Measurements from ENCODE around the gene ANXA4.
"Not testable (repeated sequence)": the region's sequence is repeated elsewhere in the genome, so short reads cannot be mapped to it uniquely, and the experiment has no call there.

Gene ANXA4

DNA sequence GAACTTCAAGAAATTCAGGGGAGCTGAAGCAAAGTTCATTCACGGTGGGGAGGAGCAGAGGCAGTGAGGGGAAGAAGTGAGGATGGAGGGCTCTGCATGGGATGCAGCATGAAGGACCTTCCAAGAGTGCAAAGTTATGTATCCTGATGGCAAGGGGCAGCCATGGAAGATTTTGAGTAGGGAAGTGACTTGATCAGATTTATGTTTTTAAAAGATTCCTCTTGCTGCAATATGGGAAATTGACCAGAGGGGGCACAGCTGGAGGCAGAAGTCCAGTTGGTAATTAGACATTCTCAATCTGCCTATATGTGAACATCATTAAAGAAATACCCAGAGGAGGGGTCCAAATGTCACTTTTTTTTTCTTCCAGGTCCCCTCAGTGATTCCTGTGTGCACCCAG, 21.5 kb upstream of the ANXA4 start:
- DNase-seq (ENCODE audit: low read depth in 2 of 2): no peak

DNA sequence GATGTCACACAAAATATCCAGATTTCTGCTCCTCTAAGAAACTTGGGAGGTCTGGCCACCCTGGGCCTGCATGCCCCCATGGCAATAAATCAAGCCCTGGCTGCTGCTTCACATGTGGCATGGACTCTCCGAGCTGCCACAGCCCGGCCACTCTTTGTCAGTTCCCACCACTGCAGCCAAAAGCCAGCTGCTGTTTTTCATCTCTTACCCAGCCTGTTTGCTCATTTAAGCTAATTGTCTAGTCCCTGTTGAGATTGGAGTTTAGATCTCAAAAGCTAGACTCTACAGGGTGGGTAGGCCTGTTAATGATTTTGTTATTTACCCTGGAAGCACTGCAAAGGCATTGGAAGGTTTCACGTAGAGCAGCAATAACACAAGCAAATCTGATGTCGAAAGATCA, 20.9 kb upstream of the ANXA4 start:
- DNase-seq (ENCODE audit: low read depth in 2 of 2): no peak

- DNase-seq (ENCODE audit: low read depth in 2 of 2): no peak
Observed at GRCh38 chr2:69723791-69724190, 18.1 kb upstream of the ANXA4 start.

- DNase-seq (ENCODE audit: low read depth in 2 of 2): peak; percentile 60 to 85
Observed at GRCh38 chr2:69724540-69725159, 17.3 kb upstream of the ANXA4 start.

GRCh38 chr2:69725706-69726360, 16.1 kb upstream of the ANXA4 start:
- no peak for DNase-seq (ENCODE audit: low read depth in 2 of 2)

GRCh38 chr2:69729266-69729665, 12.7 kb upstream of the ANXA4 start:
- DNase-seq (ENCODE audit: low read depth in 2 of 2): no peak

DNA sequence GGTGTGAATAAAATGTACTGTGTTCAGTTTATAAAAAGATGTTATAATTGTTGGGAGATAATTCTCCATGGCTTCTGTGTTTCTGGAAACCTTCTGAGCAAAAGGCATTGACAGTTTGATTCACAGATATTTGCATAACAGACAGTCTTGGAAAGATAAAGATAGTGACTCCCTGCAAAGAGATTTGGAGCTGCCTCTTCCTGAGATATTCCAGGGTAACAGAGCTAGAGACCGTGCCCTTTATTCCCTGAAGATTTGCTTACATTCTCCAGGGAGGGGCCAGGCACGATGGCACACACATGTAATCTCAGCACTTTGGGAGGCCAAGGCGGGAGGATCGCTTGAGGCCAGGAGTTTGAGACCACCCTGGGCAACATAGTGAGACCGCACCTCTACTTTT, 12.2 kb upstream of the ANXA4 start:
- DNase-seq (ENCODE audit: low read depth in 2 of 2): no peak

DNA sequence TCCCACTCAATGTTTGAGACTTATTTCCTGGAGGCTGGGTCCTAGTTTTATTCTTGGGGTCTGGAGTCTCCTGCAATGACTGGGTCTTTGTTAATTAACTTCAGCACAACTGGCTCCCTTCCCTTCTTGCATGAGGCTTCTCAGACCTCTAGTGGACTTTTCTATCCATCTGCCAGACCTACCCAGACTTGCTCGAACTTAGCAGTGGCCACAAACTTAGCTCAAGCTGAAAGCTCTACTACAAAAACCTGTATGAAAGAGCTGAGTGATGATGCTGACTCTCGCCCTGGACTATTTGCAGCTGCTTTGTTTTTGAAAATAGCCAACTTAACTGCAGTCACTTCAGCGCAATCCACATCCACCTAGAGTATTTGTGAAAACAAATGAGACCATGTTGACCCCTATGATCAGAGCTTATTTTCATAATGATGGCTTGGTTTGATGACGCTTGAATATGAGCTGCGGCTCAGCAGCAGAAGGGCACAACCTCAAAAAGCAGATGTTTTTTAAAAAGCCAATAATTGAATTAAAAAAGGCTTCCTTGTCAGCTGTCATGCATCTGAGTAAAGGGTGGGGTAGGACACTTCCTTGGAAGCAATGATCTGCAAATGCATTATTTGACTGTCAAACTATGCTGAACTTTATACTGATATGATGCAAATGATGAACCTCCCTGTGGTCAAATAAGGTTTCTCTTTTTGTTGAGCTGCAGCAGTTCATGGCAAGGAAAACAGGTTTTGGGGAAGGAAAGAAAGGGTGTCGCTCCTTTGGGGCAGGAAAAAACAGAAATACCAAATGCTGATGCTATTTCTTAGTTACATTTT, 10.6 kb upstream of the ANXA4 start:
- DNase-seq (ENCODE audit: low read depth in 2 of 2): no peak

- no peak for DNase-seq (ENCODE audit: low read depth in 2 of 2)
Observed at GRCh38 chr2:69733342-69734034, 8.4 kb upstream of the ANXA4 start.

DNA sequence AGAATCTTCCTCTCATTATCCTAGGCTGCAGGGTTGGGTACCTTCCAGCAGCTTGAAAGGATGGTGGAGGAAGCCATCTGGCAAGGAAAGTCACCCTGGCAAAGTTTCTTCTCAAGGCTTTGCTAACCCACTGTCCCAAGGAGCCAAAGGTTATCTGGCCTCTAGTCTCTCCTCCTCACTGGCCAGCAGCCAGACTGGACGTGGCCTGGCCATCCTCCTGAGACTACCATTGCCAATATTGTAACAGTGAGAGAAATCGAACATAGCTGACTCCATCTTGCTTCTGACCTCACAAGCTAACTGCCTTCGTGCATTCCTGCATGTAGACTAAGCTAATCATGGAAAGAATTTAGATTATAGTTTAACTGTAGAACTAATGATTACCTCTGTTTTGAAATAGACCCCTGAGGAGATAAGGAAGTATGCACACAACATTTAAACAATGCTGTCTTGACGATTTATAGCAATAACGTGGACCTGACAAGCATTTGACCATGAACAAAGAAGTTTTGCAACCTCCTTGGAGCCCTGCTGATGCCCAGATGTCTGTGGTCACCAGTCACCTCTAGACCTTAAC, 7.8 kb upstream of the ANXA4 start:
- no peak for DNase-seq (ENCODE audit: low read depth in 2 of 2)

DNA sequence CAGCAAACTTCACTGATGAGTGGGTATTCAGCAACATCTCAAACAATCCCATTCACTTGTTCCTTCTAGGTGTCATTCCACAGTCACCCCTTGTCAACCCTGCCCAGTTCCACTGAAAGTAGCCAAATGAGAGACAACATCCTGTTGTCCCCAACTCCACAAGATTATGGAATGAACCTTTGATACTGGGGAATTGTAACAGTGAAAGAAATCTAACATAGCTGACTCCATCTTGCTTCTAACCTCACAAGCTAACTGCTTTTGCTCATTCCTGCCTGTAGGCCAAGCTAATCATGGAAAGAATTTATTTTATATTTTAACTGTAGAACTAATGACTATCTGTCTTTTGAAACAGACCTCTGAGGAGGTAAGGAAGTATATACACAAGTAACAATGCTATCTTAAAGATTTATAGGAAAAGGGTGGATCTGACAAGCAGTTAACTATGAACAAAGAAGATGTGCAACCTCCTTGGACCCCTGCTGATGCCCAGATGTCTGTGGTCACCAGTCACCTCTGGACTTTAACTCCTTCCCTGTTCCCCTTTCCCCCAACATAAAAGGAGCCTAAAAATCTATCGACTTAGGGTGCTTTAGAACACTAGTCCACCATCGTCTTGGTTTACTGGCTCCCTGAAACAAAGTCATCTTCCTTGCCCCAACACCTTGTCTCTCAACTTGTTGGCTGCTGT, 6.9 kb upstream of the ANXA4 start:
- DNase-seq (ENCODE audit: low read depth in 2 of 2): no peak

DNA sequence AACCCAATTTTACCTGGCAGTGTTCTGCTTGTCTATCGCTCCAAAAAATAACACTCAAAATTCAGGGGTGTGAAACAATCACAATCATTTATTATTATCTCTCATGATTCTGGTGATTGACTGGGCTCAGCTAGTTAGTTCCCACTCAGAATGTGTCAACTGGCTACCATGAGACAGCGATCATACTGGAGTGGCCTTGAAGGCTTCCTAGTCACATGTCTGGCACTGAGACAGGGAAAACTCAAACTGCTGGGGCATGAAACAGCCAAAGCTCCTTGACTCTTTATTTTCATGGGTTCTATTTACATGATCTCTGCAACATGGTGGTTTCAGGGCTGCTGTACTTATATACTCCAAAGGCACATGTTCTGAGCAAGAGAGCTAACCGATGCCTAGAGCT, 6.2 kb upstream of the ANXA4 start:
- no peak for DNase-seq (ENCODE audit: low read depth in 2 of 2)

GRCh38 chr2:69738149-69738548, 3.8 kb upstream of the ANXA4 start:
- not testable (repeated sequence) for DNase-seq (ENCODE audit: low read depth in 2 of 2)

GRCh38 chr2:69740502-69740951, 1.4 kb upstream of the ANXA4 start:
- no peak for DNase-seq (ENCODE audit: low read depth in 2 of 2)

DNA sequence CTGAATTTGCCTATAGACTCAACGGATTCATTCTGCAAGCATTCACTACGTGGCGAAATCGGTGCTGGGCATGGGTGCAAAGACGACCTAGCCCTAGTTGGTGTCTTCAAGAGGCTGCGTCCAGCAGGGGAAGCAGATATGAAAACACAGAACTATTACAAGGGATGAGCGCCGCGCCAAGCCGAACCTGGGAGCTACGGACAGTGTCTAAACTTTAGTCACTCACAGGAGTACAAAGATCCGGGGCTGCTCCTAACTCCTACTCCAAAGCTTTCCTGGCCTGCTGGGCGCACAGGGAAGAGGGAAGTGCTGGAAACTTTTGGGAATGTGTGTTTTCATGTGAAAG, 732 bp upstream of the ANXA4 start:
- no peak for DNase-seq (ENCODE audit: low read depth in 2 of 2)

DNA sequence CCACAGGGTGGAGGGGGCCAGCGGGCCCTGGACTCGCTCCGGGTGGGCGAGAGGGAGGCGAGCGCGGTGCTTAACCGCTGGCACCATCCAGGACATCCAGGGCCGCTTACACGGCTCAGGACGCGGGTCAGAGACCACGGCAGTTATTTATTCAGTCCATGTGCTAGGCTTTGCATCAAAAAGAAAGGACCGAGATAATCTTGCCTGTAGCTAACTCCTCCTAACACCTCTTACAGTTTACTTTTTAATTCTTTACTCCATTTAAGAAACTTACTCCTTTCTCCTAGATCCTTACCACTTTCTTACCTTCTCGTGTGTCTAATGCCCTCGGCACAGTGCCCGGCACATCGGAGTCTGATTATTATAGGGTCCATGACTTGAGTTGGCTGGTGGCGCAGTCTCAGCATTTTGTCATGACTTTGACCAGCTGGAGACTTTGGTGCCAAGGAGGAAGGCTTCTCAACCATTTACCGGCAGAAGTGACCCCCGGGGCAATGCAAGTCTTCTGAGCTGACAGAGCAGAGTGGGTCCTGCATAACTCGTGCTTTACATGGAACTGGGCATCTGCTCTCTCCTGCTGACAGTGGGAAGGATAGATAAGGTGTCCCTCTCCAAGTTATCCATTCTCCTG, 503 bp downstream of the ANXA4 start:
- DNase-seq (ENCODE audit: low read depth in 2 of 2): no peak

DNA sequence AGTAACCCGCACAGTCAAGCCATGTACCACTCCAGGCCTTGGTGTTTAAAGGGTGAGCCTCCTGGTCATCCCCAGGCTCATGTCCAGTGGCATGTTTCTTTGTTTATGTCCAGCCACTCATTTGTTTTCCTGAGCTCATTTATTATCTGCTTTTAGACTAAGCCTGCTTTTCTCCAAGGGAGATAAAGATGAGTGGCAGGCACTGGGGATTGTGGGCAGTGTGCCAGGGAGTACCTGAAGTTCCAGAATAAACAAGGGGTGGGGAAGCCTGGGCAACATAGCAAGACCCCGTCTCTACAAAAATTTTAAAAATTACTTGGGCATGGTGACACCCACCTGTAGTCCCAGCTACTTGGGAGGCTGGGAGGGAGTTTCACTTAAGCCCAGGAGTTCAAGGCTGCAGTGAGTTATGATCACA, 1.9 kb downstream of the ANXA4 start:
- DNase-seq (ENCODE audit: low read depth in 2 of 2): no peak

DNA sequence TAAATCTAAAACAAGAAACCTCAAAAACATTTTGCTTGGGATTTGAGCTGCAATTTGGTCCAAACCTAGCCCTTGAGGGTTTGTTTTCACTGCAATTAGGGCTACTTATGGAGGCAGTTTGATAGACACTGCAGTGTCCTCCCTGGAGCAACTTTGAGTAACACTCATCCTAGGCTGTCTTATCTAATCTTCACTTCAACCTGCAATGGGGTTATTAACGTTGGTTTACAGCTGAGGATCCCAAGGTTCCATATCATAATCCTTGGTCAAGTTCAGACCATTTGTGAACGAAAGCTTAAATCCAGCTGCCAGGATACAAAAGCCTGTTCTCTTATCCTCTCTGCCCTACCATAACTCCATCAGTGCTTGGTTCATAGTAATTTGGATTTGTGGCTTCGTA, 2.5 kb downstream of the ANXA4 start:
- no peak for DNase-seq (ENCODE audit: low read depth in 2 of 2)

GRCh38 chr2:69745035-69745434, 3.1 kb downstream of the ANXA4 start:
- no peak for DNase-seq (ENCODE audit: low read depth in 2 of 2)

DNA sequence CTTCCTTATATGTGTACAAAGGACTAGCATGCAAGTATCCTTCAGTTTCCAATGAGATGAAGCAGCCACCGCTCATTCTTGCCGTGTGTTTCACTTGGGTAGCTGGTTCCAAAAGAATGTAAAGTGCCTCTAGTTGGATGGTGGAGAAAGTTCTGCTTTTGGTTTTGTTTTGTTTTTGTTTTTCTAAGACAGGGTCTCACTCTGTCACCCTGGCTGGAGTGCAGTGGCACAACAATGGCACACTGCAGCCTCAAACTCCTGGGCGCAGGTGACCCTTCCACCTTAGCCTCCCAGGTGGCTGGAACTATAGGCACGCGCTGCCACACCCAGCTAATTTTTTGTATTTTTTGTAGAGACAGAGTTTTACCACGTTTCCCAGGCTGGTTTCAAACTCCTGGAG, 8.3 kb downstream of the ANXA4 start:
- DNase-seq (ENCODE audit: low read depth in 2 of 2): no peak

Data from stimulated activated CD4-positive, alpha-beta T cell treated with anti-CD3 and anti-CD28 coated beads, Interleukin-1b, Interleukin-23, amount 100 ng/mL, for 1 hour (primary cell).